HG02840 (cell line): ENCODE results near the gene TGFB1I1.
"Not testable (repeated sequence)": the region's sequence is repeated elsewhere in the genome, so short reads cannot be mapped to it uniquely, and the experiment has no call there.

Experiments used
- ATAC-seq: cut with Tn5 transposase; IDR thresholded peaks from one replicate; pipeline ENCODE4 v1.9.1; 2021; ENCODE audit warnings: mild to moderate bottlenecking, moderate library complexity, moderate number of reproducible peaks; ENCODE audit not compliant: unreplicated experiment, low FRiP score

Gene TGFB1I1

DNA sequence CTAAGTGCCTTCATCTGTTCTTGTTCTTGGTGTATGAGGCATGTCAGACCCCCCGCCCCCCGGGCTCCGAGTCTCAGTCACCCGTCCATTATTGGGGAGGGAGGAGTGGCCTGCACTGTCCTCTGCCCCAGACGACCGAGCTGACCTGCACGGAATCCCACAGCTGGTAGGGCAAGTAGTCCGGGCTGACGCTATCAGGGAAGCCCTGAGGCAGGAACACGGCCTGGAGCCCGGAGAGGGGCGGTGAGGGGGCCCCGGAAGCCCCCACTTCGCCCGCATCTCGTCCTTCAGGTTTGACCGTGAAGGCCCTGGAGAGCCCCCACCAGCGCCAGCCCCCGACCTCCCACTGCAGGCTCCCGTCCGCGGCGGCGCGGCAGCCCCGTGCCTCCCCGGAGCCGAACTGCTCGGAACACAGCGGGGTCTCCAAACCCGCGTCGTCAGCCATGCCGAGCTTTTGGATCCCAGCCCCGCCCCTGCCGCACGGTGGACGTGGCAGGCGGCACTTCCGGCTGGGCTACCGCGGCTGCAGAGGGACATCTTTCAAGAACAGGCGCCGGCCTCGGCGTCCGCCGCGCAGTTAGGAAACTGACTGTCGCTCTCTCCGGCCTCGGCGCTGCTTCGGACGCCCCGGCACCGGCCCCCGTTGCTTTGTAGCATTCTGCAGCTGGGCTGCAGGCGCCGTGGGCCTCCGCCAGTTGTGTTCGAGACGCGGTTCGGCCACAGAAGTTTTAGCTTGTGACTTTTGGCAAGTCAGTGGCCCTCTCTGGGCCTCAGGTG is 36.2 kb downstream of the TGFB1I1 start, which contains the start of gene RUSF1:
TSS of gene RUSF1 (minus strand) at position 463 of the 777 bp plus-strand sequence. CDS start at position 445, 18 bp downstream.
- peak; percentile 83 for ATAC-seq

DNA sequence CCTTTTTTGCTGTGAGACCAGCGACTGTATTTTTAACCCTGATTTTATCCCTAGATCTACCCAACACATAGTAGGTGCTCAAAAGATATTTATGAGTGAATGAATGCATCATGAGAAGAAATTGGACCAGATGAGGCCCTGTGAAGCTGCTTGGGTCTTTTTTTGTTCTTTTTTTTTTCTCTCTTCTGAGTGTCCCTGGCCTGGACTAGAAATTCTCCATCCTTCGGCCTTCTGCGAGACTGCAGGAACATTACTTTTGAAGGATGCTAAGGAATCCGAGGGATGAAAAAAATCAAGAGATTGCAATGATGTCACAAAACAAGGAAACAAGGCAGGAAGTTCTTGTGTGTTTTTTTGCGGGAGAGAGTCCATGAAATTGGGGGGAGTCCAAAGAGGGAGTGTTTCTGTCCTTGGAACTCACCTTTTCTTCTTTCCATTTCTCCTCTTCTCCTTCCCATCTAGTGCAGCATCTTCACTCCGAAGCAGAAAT is 36.8 kb downstream of the TGFB1I1 start:
- ATAC-seq = no peak

DNA sequence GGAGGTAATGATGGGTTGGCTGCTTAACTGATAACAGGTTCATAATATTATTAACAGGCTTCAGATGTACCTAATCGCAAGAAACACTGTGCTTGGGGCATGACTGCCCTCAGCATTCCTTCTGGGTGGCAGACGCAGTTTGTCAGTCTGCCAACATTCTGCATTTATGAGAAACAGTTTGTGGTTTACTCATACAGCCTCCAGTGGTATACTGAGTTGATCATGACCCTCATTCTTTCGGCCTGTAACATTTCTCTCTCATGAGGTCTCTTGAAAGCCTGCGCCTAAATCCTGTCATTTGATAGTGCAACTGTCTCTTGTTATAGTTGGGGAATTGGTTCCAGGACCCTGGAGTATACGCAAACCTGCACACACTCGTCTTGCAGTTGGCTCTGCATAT is 41.2 kb downstream of the TGFB1I1 start:
- ATAC-seq = no peak

DNA sequence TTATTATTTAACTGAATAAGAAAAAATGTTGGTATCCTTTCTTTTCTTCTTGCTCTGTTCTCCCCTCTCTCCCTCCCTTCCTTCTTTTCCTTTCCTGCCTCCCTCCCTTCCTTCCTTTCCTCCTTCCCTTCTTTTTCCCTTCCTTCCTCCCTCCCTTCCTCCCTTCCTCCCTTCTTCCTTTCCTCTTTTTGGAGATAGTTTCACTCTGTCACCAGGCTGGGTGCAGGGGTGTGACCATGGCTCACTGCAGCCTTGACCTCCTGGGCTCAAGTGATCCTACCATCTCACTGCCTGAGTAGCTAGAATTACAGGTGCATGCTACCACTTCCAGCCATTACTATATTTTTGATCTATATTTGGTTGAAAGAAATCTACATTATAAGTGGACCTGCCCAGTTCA is 41.9 kb downstream of the TGFB1I1 start:
- ATAC-seq = no peak

DNA sequence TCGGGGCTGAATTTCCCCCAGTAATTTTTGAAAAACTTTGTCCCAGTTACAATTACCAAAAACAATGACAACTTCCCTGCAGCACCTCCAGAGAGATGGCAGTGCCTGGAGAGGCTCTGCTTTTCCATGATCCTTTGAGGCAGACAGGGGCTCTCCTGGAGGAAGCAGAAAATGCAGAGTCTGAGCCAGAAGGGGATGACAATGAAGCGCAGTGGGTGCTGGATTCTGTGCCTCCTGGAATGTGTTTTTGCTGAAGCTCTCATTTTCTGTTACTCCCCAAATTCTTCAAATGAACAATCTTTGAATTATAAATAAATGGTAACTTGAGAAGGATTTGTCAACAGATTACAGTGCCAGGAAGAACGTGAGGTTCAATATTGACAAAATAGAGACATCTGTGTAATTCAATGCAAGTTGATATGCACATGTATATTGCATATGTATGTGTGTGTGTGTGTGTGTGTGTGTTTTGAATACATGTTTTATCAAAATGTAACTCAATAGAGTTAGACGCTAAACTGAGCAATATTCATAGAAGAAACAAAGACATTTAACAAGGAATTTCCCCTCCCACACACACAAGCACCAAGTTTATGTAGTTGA is 45.9 kb downstream of the TGFB1I1 start:
- ATAC-seq = no peak

DNA sequence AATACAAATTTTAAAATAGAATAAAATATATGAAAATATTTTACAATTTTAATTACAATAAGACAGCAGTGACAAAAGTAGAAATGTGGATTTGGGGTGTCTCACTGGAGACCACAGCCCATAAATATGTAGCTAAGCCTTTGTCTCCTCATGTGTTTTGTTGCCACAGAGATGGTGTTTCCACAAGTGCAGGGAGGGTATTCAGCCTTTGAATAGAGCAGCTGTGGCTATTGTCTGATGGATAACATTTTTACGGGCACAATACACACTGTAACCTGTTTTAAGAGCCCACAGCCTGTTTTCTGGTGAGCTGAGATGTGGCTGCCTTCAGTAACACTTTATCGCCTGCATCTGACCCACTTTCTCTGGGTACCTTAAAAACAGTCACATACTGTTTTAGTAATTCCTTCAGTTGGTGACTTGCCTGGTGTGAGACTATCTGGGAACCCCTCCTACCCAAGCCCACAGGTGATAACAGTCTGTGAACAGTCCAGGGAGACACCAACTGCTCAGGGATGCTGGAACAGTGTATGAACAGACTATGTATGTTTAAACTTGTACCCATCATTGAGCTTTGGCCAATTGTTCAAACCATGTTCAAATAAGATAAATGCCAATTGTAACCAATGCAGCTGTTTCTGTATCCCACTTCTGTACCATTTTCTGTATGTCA is 47.9 kb downstream of the TGFB1I1 start:
- no peak for ATAC-seq

DNA sequence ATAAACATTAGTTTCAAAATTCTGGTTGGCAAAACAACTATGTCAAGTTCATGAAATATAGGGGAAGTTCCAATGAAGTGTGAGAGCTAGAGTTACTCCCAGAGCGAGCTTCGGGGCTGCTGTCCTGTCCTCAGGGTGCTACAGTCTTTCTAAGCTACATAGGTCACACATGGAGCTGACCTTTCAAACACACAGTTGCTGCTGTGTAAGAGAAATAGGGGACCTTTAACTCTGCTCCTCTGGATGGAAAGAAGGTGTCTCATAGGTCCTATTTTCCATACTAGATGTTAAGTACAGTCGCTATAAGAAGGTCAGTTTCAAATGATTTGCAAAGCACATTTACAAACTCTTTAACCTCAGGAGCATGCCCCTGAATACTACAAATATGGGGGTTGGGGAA is 49.4 kb downstream of the TGFB1I1 start:
- ATAC-seq = no peak

DNA sequence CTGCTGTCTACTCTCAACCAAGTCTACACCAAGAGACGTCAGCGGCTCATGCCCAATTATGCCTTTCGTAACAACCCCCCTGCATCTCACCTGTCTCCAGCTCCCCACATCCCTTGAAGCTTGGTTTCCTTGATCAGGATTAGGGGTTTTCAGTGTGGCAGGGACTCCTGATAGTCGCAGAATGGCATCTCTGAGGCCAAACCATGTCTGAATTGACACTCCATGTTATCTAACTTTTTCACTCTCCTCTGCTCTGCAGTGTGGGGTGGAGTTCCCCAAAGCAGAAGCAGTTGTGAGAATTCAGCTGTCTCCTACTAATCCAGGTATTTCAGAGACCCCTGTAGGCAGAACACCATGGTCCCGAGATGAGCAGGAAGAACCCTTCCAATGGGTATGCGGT is 50.1 kb downstream of the TGFB1I1 start:
- no peak for ATAC-seq

DNA sequence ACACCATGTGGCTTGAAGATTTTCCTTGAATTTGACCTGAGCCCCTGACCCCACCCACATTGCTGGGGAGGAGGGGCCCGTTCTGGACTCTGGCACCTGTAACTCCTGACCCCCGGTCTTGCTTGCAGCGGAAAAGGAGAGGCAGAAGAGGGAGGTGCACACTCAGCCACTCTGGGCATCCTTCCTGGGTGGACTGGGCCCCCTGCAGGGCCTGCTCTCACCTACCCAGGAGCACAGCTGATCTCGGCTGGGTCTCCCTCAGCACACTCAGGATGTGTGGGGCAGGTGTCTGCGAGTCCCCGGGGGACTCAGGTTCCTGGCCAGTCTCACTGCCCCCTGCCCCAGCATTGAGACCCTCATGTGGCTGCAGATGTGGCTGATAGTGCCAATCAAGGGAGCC is 51.8 kb downstream of the TGFB1I1 start:
- ATAC-seq = not testable (repeated sequence)

DNA sequence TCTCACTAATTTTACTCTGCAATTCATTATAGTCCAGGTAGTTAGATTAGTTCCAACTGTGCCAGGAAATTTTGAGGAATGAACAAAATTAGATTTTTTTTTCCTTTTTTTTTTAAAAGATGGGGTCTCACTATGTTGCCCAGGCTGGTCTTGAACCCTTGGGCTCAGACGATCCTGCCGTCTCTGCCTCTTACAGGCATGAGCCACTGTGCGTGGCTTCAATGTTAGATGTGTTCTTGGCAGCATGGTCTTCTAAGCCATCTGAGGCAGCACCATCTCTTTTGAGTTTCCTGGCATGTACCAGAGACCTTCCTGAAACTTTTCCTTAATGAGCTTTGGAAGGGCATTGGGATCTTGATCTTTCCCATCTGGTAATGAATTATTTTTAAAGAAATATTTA is 53.2 kb downstream of the TGFB1I1 start:
- ATAC-seq = no peak
